ENCODE measurements around the gene GREB1L. TPM values are rescaled to one million over a fixed set of nuclear protein-coding genes. Genes with fewer than 3 reads are reported as not detected.

Gene GREB1L
- total RNA-seq, 2 donors from 2014 or later, result not detected

GRCh38 chr18:21448299-21448698 lies 206.3 kb downstream of the GREB1L start:
- H3K9me3 Mint-ChIP-seq, result no peaks in the 10 kb centered on the region

GRCh38 chr18:21449367-21450290 lies 207.6 kb downstream of the GREB1L start:
- Mint-ChIP-seq H3K36me3 (ENCODE audit: low read depth) (no peaks in the 10 kb centered on the region), H3K9me3 (no peaks in the 10 kb centered on the region), H3K4me3 (no peak overlapping the region), H3K27ac (no peak overlapping the region), H3K4me1 (no peaks in the 10 kb centered on the region), H3K27me3 (peaks cover 6% of the 10 kb centered on the region)
- ATAC-seq (replicated peaks), result no peak

More at GRCh38 chr18:21448299-21448698, 206.3 kb downstream of the GREB1L start:
- peaks cover 14% of the 10 kb centered on the region for H3K27me3 Mint-ChIP-seq
- H3K36me3 Mint-ChIP-seq (ENCODE audit: low read depth), result no peaks in the 10 kb centered on the region
- no peak for ATAC-seq (replicated peaks)
- no peaks in the 10 kb centered on the region for H3K4me1 Mint-ChIP-seq
- H3K4me3 Mint-ChIP-seq, result no peak overlapping the region
- no peak overlapping the region for H3K27ac Mint-ChIP-seq

- Mint-ChIP-seq H3K9me3 (no peaks in the 10 kb centered on the region), H3K36me3 (ENCODE audit: low read depth) (no peaks in the 10 kb centered on the region), H3K4me3 (no peak overlapping the region), H3K27me3 (peaks cover 6% of the 10 kb centered on the region), H3K4me1 (no peaks in the 10 kb centered on the region), H3K27ac (no peak overlapping the region)
- no peak for ATAC-seq (replicated peaks)
Measured at GRCh38 chr18:21450503-21450902, 208.5 kb downstream of the GREB1L start.

- no peaks in the 10 kb centered on the region for H3K4me1 Mint-ChIP-seq
- ATAC-seq (replicated peaks), result no peak
- H3K4me3 Mint-ChIP-seq, result no peak overlapping the region
- H3K27ac Mint-ChIP-seq, result no peak overlapping the region
- H3K27me3 Mint-ChIP-seq, result peaks cover 6% of the 10 kb centered on the region
- no peaks in the 10 kb centered on the region for H3K36me3 Mint-ChIP-seq (ENCODE audit: low read depth)
- H3K9me3 Mint-ChIP-seq, result no peaks in the 10 kb centered on the region
Measured at GRCh38 chr18:21450913-21451312, 208.9 kb downstream of the GREB1L start.

GRCh38 chr18:21451851-21452250 lies 209.8 kb downstream of the GREB1L start:
- Mint-ChIP-seq H3K36me3 (ENCODE audit: low read depth) (no peaks in the 10 kb centered on the region), H3K27ac (no peak overlapping the region), H3K4me1 (no peaks in the 10 kb centered on the region), H3K4me3 (no peak overlapping the region), H3K9me3 (no peaks in the 10 kb centered on the region), H3K27me3 (peaks cover 6% of the 10 kb centered on the region)
- ATAC-seq (replicated peaks), result no peak

- ATAC-seq (replicated peaks), result no peak
- Mint-ChIP-seq H3K4me1 (no peaks in the 10 kb centered on the region), H3K4me3 (no peak overlapping the region), H3K9me3 (no peaks in the 10 kb centered on the region), H3K36me3 (ENCODE audit: low read depth) (no peaks in the 10 kb centered on the region), H3K27ac (no peak overlapping the region), H3K27me3 (peaks cover 6% of the 10 kb centered on the region)
Measured at GRCh38 chr18:21452276-21452780, 210.3 kb downstream of the GREB1L start.

GRCh38 chr18:21452796-21453510 lies 210.9 kb downstream of the GREB1L start:
- H3K27me3 Mint-ChIP-seq, result peaks cover 6% of the 10 kb centered on the region
- ATAC-seq (replicated peaks), result no peak
- H3K4me1 Mint-ChIP-seq, result no peaks in the 10 kb centered on the region
- H3K27ac Mint-ChIP-seq, result no peak overlapping the region
- no peaks in the 10 kb centered on the region for H3K9me3 Mint-ChIP-seq
- no peaks in the 10 kb centered on the region for H3K36me3 Mint-ChIP-seq (ENCODE audit: low read depth)
- no peak overlapping the region for H3K4me3 Mint-ChIP-seq

- no peak for ATAC-seq (replicated peaks)
- Mint-ChIP-seq H3K36me3 (ENCODE audit: low read depth) (no peaks in the 10 kb centered on the region), H3K9me3 (no peaks in the 10 kb centered on the region), H3K27me3 (peaks cover 6% of the 10 kb centered on the region), H3K27ac (no peak overlapping the region), H3K4me1 (no peaks in the 10 kb centered on the region), H3K4me3 (no peak overlapping the region)
Measured at GRCh38 chr18:21453511-21453901, 211.5 kb downstream of the GREB1L start.

GRCh38 chr18:21454725-21455124 lies 212.7 kb downstream of the GREB1L start:
- H3K4me3 Mint-ChIP-seq, result no peak overlapping the region
- no peak overlapping the region for H3K27ac Mint-ChIP-seq
- H3K9me3 Mint-ChIP-seq, result no peaks in the 10 kb centered on the region
- no peak for ATAC-seq (replicated peaks)
- H3K27me3 Mint-ChIP-seq, result peaks cover 6% of the 10 kb centered on the region
- H3K36me3 Mint-ChIP-seq (ENCODE audit: low read depth), result no peaks in the 10 kb centered on the region
- no peaks in the 10 kb centered on the region for H3K4me1 Mint-ChIP-seq

- Mint-ChIP-seq H3K36me3 (ENCODE audit: low read depth) (no peaks in the 10 kb centered on the region), H3K4me3 (no peak overlapping the region), H3K4me1 (no peaks in the 10 kb centered on the region), H3K9me3 (no peaks in the 10 kb centered on the region), H3K27me3 (peaks cover 6% of the 10 kb centered on the region), H3K27ac (no peak overlapping the region)
- ATAC-seq (replicated peaks), result peak; percentile 34
Measured at GRCh38 chr18:21456428-21457178, 214.6 kb downstream of the GREB1L start.

GRCh38 chr18:21457179-21457535 lies 215.1 kb downstream of the GREB1L start:
- no peaks in the 10 kb centered on the region for H3K4me1 Mint-ChIP-seq
- H3K4me3 Mint-ChIP-seq, result no peak overlapping the region
- H3K36me3 Mint-ChIP-seq (ENCODE audit: low read depth), result no peaks in the 10 kb centered on the region
- H3K9me3 Mint-ChIP-seq, result no peaks in the 10 kb centered on the region
- no peak for ATAC-seq (replicated peaks)
- H3K27ac Mint-ChIP-seq, result no peak overlapping the region
- H3K27me3 Mint-ChIP-seq, result peaks cover 7% of the 10 kb centered on the region

- H3K36me3 Mint-ChIP-seq (ENCODE audit: low read depth), result no peaks in the 10 kb centered on the region
- no peaks in the 10 kb centered on the region for H3K4me1 Mint-ChIP-seq
Measured at GRCh38 chr18:21458310-21458709, 216.3 kb downstream of the GREB1L start.

GRCh38 chr18:21458788-21459187 lies 216.8 kb downstream of the GREB1L start:
- Mint-ChIP-seq H3K4me1 (no peaks in the 10 kb centered on the region), H3K4me3 (no peak overlapping the region), H3K9me3 (no peaks in the 10 kb centered on the region), H3K36me3 (ENCODE audit: low read depth) (no peaks in the 10 kb centered on the region), H3K27me3 (peaks cover 9% of the 10 kb centered on the region), H3K27ac (no peak overlapping the region)
- no peak for ATAC-seq (replicated peaks)

More at GRCh38 chr18:21458310-21458709, 216.3 kb downstream of the GREB1L start:
- Mint-ChIP-seq H3K9me3 (no peaks in the 10 kb centered on the region), H3K27me3 (peaks cover 7% of the 10 kb centered on the region), H3K4me3 (no peak overlapping the region), H3K27ac (no peak overlapping the region)
- no peak for ATAC-seq (replicated peaks)

GRCh38 chr18:21459706-21460286 lies 217.8 kb downstream of the GREB1L start:
- Mint-ChIP-seq H3K9me3 (no peaks in the 10 kb centered on the region), H3K4me3 (no peak overlapping the region), H3K4me1 (no peaks in the 10 kb centered on the region), H3K36me3 (ENCODE audit: low read depth) (no peaks in the 10 kb centered on the region), H3K27ac (no peak overlapping the region), H3K27me3 (peaks cover 13% of the 10 kb centered on the region)
- no peak for ATAC-seq (replicated peaks)
